Stimulated activated CD4-positive, alpha-beta T cell treated with anti-CD3 and anti-CD28 coated beads, Interleukin-4, amount 100 ng/mL, for 24 hours (primary cell): ENCODE results near the gene FAM53B.

Source experiments
- DNase-seq: peaks from one replicate; pipeline ENCODE4 v3.0.0-alpha.2; 2020

FAM53B gene

DNA sequence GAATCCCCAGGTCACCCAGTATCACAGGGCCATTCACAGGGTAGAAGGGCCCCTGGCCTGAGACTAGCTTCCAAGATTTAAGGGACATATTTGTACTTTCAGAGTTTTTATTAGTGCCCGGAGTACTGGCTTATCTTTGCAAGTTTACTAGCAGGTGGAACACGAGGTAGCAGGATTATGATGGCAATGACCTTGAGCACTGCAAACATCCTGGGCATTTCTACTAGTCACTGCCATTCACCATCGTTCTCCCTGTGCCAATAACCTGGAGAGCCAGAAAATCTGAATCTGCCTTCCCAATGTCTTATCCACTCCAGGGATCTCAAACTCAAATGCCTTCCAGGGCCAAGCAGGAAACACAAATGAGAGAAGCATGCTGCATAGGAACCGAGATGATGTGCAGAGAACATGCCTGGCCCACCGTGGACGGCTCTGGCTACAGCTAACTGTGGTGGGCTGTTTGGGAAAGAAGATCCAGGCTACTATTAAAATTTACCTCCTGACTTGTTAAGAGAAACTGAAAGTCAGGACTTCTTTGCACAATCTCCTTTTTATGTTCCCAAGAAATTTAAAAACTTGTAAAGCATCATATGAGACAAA lies 16.7 kb downstream of the FAM53B start:
- no peak for DNase-seq

DNA sequence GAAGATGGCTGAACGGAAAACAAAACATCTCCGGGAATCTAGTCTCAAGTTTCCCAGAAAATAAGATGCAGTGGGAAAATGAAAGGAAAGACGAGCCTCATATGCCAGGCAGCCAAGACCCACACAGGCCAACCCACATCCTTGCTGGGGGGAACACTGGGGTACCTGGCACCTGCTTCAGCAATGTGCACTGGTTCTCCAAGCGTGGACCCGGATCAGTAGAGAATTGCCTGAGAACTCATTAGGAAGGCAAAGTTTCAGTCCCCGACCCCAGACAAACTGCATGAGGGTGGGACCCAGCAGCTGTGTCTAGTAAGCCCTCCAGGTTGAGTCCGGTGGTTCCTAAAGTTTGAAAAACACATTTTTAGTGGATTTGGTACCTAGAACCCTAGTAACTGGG lies 18.4 kb downstream of the FAM53B start:
- DNase-seq = no peak

DNA sequence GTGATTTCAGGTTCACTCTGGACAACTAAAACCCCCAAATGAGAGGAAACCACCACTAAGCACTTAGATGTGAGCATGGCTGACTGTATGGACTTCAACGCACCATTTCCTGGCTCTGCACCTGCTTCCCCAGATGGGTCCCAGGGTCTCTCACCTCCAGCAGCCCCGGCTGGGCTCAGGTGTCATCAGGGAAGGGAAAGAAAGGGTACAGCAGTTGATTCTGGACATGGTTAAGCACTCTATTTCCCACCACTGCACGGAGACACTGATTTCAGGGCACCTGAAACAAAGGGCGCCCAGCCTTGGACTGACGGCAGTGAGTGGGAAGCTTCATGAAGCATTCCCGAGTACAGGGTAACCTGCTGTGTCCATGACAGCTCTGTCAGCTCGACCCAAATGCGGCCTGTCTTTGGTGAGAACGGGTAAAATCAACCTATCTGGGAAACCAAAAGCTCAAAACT lies 19.0 kb downstream of the FAM53B start:
- DNase-seq = no peak

DNA sequence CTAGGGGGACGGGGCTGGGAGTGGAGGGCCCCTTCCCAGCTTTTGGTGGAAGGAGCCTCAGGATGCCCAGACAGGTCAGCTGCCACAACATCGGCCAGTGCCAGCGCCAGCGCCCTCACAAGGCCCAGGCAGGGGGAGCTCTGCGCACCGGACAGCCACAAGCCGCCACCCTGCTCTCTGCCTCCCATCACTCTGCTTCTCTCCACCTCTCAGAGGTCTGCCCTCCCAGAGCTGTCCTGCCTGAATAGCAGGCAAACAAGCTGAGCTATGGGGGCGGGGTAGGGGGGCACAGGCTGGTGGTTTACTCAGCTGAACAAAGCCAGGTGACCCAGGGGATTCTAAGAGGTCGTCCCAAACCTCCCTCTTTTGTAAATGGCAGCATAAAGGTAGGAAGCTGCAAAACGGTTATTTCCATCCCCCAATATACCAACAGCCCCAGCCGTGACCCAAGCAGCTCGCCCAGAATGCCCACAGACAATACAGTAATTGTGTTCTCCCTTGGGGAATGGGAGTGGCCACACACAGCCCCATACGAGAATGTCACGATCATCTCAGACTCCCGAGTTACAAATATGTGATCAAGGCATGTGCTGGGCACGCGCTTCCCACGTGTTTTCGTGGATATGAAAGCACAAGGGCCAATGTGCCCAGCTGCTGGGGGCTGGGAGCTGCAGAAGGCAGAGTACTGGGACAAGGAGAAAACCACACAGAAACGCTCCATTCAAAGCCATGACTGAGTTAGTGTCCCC lies 19.7 kb downstream of the FAM53B start:
- no peak for DNase-seq

DNA sequence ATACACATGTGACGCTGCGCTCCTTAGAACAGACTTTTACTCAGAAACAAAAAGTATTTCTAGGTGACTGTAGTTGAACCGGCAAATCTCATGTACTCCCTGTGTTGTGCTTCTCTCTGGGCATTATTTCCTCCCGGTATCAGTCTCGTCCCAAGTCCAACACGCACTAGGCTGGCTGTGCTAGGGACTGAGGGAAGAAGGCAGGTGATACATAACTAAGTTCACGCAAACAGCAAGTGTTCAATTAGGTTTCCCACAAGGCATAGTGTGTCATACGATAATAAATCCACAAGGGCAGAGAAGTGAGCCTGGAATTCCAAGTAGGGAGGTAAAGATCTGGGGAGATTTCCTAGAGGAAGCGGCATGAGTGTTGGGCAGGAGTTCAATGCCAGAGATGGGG lies 20.4 kb downstream of the FAM53B start:
- DNase-seq = no peak

DNA sequence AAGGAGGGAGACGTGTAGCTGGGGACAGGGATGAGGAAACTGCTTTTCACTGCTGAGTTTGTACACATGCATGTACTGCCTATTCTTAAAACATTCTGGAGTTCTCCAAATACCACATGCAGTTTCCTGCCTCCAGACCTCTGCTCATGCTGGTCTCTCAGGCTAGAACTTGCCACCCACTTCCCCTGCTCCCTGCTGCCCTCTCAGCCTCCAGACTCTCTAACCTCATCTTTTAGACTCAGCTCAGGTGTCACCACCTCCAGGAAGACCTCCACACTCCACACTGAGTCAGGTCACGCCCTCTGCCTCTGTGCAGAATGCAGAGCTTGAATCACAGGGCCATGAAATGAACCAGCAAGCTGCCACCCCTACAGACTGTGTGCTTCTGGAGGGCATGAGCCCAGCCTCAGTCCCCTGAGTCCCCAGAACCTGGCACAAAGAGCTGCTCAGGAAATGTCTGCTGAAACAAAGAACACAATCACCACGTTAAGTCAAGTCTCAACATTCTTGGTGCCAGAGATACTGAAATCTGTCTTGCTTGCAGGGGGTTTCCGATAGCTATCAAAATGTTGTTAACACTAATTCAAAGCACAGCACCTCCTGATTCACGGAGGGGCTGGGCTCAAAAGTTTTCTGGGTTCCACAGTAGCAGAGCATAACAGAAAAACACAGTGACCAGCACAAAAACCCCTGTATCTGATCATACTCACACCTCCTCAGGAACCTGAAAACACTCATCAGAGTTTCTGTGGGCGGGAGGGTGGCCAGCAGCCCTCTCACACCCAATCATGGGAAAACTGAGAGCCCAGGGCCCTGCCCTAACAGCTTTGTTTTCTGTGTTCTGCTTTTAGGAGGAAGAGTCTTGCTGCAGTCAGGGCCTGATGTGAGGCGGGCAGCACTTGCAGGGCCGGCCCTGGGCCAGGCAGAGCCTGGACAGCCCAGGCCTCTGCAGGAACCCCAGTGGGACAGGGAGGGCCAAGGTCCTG lies 21.1 kb downstream of the FAM53B start:
- DNase-seq = peak; percentile 75

DNA sequence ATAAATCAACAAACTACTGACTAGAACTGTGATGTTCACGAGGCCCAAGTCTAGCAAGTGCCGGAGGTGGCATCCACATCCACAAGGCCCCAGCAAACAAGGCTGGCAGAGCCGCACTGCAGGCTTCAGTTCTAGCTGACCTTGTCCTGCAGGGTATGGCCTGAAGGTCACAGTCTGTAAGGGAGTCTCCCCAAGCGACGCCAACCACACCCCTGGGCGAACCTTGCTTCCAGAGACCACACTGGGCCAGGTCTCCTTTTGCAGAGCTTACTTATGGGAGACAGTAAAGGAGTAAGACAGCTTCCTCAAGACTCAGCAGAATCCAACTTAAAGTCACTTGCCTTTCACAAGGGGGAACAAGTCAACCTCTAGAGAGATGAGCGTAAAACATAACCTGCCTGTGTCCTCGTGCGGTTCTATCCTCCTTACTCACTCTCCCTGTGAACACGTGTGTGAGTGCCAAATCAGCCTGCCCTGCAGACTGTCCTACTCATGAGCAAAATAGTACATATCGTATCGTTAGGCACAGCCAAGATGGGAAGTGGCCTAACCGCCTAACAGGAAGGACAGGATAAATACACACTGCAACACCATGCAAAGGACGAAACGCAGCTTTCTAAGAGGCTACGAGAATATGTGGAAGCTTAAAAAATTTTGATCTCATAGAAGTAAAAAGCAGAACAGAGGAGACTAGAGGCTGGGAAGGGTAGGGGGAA lies 22.7 kb downstream of the FAM53B start:
- DNase-seq = peak; percentile 40

DNA sequence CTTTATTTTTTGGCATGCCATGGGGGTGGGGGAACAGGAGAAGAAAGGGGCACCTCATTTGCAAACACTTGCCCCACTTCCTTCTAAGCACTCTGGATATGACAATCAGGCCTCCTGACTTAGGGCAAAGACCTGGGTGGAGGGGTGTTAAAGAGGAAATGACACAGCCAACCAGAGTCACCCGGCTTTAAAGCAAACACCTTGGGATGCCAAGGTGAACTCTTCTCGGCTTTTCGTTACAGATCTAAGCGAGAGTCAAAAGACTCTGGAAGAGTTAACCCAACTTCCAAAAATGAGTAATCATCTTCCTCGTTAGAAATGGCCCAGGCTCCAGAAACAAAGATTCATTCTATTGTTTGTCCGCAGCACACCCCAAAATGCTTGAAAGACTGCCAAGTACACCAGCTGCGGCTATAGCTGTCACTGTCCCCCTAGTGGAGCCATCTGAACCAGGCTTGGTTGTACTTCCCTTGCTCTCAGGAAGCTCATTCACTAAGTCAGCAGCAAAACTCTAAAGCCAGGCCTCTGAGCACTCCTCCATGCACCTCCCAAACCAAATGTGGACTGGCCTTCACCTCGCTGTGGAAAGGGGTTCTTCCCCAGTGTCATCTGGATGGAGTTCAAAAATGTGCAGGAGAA lies 24.8 kb downstream of the FAM53B start:
- peak; percentile 74 for DNase-seq

DNA sequence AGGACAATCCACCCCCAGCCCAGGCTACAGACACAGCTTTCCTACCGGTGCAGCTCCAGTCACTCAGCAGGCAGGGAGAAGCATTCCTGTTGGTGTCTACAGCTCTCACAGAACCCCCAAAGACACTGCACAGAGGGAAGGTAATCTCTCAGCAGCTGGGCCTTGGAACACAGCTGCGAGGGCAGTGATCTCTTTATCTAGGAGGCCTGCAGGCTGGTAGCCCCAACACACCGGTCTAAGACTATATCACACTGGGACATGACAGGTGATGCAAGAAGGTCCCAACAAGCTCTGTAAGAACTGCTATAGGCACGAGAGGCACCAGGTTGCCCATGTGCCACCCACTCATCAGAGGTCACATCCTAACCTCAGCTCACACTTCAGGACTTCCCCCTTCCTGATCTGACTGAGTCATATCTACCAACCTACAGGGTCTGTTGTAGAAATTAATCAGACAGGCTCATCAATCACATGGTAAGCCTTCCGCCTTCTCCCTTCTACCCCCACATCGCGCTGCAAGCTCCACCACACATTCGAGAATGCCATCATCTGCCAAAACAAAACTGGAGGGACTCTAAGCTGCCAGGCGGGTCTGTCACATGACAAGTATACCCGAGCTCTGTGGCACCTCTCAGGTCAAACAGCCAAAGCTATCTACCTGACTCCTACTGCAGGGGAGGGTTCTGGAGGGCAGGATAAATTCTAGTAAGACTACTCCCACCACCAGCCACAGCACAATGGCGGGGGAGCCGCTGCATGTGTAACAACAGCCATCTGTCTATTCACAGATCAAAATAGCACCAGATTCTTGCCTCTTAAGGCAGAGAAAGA lies 26.1 kb downstream of the FAM53B start:
- DNase-seq = peak; percentile 85

DNA sequence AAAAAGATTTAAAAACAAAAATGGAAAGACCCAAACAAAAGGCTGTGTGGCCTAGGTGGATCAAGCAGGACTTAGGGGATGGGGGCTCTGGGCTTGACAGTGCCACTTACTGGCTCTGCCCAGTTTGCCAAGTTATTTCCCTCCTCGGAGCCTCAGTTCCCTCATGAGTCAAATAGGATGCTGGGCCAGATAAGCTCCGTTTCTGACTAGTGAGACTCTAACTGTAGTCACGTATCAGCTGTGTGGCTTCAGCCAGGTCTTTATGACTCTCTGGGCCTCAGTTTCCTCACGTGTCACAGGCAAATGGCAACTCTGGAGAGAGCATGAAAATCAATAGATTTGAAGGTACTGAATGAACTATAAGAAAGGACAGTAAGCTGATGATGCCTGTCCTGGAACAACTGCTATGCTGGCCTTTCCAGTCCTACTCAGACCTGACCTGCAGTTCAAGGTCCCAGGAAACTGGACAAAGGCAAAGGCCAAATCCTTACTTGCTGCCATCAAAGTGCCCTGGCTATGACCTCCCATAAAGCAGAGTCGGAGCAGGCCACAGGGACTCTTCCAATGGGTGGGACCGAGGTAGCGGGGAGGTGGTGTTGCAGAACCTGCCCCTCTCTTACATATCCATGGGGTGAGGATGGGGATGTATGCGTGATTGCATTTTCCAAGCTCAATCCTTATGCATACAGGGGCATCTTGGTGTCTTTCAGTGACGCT lies 27.0 kb downstream of the FAM53B start:
- DNase-seq = no peak

DNA sequence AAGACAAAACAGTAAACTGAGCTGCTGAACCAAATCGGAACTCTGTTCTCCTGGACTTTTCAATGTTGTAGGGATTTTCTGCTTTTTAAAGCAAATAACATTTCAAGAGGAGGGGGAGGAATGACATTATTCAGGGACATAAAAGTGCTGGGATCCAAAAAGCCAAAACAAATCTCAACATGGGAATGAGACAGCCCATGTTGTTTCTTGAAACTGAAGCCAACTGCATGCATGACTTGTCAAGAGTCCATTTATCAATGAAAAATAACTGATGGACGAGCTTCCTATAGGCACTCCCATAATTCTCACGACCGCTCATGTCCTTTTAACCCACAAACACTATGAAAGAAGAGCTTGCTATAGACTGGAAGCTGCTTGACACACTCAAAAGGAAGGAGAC lies 27.8 kb downstream of the FAM53B start:
- DNase-seq = no peak

DNA sequence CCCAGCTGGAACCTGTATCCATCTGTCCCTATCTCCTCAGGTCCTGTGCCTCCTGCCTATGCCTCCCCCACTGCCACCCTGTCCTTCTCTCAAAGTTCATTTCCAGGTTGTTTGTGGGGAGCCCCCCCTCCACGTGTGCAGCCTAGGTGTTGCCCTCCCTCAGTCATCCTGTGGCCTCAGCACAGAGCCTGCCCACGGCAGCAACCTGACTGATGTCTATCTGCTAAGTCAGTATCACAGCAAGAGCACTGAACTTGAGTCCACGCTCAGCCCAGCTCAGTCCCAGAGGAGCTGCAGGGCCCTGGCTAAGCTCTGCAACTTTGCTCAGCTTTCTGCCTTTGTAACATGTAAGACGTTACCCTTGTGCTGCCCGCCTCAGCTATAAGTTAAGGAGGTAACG lies 28.7 kb downstream of the FAM53B start:
- no peak for DNase-seq

DNA sequence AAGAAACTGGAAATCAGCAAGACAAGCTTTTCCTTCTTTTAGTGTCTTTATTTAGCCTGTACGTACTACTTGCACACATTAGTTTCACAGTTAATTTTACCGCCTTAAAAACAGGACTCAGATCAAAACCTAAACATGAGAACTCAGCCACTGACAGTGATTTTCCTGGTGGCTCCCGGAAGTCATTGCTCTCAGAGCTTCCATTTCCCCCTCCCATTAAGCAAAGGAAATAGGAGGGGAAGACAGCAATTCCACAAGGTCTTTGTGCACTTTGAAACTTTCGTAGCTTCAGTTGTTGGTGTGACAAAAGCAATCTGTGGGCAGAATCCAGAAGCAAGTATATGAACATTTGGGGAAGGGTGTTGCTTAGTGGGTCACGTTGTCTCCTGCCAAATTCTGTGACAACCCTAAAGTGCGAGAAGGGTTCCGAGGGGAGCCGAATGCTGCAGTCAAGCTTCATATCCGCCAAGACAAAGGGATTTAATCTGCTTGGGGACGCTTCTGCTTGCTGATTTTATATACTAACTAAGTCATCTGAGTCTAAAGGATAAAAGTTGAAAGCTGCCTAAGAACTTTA lies 30.4 kb downstream of the FAM53B start:
- no peak for DNase-seq

DNA sequence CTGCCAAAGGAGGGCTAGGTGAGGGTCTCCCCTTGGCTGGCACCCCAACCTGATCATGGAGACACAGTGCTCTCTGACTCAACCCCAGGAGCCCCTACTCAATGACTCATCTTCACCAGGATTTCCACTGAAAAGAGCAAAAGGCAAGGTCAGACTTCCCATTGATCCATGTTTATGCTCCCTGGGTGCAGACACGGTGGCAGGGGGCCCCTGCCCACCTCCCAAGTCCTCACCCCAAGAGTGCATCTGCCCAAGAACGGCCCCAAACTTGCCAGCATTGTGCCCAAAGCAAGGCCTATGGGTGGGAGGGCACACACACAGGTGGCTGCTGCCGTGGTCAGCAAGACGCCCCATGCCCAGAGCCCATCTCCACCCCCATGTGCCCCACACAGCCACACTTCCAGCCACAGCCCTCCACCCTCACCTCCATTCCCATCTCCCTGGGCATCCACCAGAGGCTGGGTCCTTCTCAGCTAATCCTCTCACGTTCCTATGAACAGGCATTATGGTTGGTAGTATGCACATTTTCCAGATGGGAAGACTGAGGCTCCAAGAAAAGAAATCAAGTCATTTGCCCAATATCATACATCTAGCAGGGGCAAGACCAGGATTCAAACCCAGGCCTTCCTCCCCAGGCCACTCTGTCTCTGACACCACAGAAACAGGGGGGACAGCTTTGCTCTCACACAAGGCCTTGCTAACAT lies 31.3 kb downstream of the FAM53B start:
- no peak for DNase-seq

DNA sequence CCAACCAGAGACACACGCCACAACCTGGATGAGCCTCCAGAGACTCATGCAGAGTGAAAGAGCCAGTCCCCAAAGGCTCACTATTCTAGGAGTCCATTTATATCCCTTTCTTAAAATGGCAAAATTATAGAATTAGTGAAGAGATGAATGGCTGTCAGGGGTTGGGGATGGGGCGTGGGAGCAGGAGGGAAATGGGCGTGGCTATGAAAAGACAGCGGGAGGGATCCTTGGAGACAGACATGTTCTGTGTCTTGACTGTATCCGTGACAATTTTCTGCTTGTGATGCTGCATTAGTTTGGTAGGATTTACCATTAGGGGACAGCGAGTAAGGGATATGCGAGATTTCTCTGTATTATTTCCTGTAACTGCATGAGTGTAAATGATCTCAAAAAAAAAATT lies 33.0 kb downstream of the FAM53B start:
- no peak for DNase-seq

DNA sequence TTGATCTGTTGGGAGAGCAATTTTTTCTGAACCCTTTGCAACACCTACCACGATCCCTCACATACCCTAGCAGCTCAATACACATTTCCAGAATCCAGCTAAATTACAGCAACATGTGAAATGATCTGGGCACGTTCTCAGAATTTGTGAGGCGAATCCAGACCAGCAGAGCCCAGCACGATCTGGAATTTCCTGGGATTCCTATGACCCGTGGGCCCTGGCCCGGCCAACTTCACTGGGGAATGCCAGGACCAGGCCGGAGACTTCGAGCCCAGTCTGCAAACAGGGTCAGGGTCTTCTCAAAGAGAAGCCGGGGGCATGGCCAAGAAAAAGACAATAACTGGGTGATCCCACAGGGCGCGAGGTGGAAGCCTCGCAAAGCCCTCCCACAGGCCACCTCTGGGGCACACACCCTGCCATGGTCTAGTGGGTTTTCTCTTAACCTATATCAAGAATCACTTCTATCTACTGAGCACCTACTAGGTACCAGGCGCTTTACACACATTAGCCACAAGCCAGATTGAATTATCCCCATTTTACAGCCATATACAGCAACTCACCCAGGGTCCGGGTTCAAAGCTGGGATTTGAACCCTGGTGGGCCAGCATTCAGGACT lies 33.8 kb downstream of the FAM53B start:
- DNase-seq = no peak

DNA sequence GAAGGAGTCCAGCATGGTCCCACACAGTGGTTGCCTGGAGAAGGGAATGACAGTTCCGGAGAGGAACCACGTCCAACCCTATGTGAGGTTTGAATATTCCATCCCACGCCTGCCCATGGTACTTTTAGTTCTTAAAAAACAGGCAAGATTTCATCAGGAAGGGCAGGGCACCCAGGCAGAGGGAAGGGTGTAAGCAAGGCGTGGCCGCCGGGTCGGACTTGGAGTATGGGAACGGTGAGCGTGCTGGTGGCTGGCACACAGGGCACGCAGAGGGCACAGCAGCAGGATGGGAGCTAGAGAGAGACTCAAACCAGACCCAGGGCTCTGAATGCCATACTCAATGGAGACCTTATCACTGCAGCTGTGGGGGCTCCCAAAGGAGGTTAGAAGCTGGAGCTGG lies 34.3 kb downstream of the FAM53B start:
- no peak for DNase-seq

DNA sequence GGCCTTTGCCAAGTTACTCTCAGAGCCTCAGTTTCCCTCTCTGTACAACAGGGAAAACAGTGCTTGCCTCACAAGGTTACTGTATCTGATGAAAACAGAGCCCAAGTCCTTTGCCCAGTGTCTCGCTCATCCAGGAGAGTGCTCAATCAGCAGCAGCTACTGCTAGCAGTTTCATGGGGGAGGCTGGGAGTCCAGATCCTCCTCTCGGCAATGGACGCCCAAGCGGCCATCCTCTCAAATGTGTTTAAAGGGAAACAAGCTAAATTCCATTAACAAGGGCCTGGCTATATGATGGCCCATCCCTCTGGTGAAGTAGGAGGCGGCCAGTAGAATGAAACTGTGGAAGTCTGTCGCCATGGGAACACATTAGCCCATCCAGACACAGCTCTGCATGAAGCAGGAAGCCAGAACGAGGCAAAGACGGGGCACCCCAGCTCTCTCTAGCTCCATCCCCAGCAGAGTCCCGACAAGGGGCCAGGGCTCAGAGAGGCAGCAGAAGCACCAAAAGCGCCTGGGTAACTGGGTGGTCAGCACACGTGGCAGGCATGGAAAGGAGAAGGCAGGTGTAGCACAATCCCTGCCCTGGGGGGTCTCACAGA lies 35.2 kb downstream of the FAM53B start:
- no peak for DNase-seq

DNA sequence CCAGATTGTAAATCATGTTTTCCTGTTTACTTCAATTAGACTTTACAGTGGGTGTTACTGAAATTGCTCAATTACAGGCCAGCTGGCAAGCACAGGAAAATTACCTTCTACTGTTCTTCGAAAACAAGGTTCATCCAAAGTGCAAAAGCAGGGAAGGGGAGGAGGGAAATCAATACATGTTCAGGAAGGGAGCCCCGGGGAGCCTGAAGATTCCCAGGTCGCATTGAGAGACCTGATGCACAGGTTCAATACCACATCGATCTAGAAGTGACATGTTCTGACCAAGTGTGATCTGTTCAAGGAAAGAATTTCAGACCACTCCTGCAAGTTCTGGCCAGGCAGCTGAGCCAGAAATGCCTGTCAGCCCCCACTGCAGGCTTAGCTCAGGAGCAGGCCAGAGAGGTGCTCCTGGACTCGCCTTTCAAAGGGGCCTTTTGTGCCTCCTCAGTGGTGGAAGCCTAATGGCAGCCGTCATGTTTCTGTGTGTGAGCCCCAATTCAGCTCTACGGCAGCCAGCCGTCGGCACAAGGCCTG lies 35.9 kb downstream of the FAM53B start:
- no peak for DNase-seq
